ENCODE results near the gene MAP3K4. TPM values are rescaled to one million over a fixed set of nuclear protein-coding genes. Genes with fewer than 3 reads are reported as not detected.
"Not testable (repeated sequence)": the region's sequence is repeated elsewhere in the genome, so short reads cannot be mapped to it uniquely, and the experiment has no call there.

The MAP3K4 gene
- total and polyA plus RNA-seq, 4 experiments from 2014 or later = 5.7 to 90.1 (median 54.4) TPM

DNA sequence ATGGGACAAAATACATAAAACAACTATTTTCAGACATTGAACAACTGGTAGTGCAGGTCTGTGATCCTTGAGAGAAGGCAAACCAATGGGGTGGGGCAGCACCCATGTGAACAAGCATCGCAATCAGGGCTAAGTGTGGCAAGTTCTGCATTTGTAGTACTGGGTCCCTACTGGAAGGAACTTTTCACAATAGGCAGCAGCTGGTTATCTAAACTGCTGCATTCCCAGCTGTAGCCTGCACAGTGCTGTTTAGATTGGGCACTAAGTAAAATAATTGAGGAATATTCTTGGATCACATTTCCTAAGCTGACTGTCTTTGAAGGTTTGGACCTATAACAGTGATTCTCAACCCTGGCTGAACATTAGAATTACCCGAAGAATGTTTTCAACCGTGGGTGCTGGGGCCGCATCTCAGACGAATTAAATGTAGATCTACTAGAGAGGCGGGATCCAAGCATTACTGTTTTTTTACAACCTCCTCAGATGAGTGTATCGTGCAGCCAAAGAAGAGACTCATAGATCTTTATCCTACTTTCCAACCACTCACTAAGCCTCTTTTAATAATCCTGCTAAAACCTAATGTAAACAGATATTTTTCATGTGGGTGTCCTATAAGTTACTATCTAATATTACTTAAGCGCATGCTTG, 12.4 kb upstream of the MAP3K4 start:
- H3K36me3 Mint-ChIP-seq = no peaks in the 10 kb centered on the region
- H3K9me3 Mint-ChIP-seq = peaks cover 2 to 16% (median 14%) of the 10 kb centered on the region in 8 donors
- no peaks in the 10 kb centered on the region for H3K4me1 Mint-ChIP-seq
- Histone ChIP-seq H3K27ac (ENCODE audit: low read depth, low read length) (no peak overlapping the region), H3K36me3 (ENCODE audit: insufficient read depth, low read length) (no peaks in the 10 kb centered on the region), H3K4me1 (ENCODE audit: insufficient read depth, low read length) (no peaks in the 10 kb centered on the region), H3K27me3 (ENCODE audit: insufficient read depth, low read length) (no peaks in the 10 kb centered on the region), H3K9me3 (ENCODE audit: control insufficient read depth in 1 of 2, low read length in 2 of 2) (peaks cover 0 to 8% of the 10 kb centered on the region in 2 donors), H3K4me3 (ENCODE audit: low read length in 2 of 2) (no peak overlapping the region)
- CTCF ChIA-PET (ENCODE audit: partially characterized antibody) = no interaction called here
- no peak for DNase-seq
- POLR2A ChIA-PET (ENCODE audit: partially characterized antibody) = no interaction called here
- no peak overlapping the region for H3K4me3 Mint-ChIP-seq
- H3K27ac Mint-ChIP-seq = no peak overlapping the region
- intact Hi-C loops (cut with micrococcal nuclease) = no loop called here
- peaks cover 0 to 3% of the 10 kb centered on the region in 2 donors for H3K27me3 Mint-ChIP-seq

DNA sequence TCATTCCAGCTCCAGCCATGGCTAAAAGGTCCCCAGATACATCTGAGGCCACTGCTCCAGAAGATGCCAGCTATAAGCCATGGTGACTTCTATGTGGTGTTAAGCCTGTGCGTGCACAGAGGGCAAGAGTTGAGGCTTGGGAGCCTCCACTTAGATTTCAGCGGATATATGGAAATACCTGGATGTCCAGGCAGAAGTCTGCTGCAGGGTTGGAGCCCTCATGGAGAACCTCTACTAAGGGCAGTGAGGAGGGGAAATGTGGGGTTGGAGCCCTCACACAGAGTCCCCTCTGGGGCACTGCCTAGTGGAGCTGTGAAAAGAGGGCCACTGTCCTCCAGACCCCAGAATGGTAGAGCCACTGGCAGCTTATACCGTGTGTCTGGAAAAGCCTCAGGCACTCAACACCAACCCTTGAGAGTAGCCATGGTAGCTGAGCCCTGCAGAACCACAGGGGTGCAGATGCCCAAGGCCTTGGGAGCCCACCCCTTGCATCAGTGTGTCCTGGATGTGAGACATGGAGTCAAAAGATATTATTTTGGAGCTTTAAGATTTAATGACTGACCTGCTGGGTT, 8.1 kb upstream of the MAP3K4 start:
- CTCF ChIA-PET (ENCODE audit: partially characterized antibody); H3K27me3 Mint-ChIP-seq; H3K4me3 ChIP-seq (ENCODE audit: low read length in 2 of 2); H3K36me3 Mint-ChIP-seq; POLR2A ChIA-PET (ENCODE audit: partially characterized antibody); H3K27me3 ChIP-seq (ENCODE audit: insufficient read depth, low read length); H3K36me3 ChIP-seq (ENCODE audit: insufficient read depth, low read length); DNase-seq; H3K27ac ChIP-seq (ENCODE audit: low read depth, low read length); H3K4me1 Mint-ChIP-seq; H3K27ac Mint-ChIP-seq; H3K9me3 ChIP-seq (ENCODE audit: control insufficient read depth in 1 of 2, low read length in 2 of 2); intact Hi-C loops (cut with micrococcal nuclease); H3K4me1 ChIP-seq (ENCODE audit: insufficient read depth, low read length); H3K4me3 Mint-ChIP-seq: not testable (repeated sequence)
- H3K9me3 Mint-ChIP-seq = peaks cover 2 to 27% (median 20%) of the 10 kb centered on the region in 8 donors

DNA sequence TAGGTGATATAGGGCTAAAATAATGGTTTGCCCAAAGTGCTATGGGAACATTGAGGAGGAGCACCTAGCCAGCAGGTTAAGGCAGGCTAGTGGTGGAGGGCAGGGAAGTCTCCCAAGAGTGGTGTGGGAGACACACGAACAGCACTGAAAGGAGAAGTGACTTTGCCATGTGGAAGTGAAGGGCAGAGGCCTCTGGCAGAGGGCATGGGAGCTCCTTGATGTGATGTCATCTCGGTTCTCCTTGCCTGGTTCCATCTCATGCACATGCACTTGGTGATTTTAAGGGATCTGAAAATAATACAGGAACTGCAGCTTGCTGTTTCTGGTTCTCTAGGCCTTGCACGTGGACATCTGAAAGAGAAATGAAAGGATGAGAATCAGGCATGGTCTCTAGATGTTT, 4.7 kb upstream of the MAP3K4 start:
- peaks cover 0 to 3% of the 10 kb centered on the region in 2 donors for H3K27me3 Mint-ChIP-seq
- no peak overlapping the region for H3K4me3 Mint-ChIP-seq
- H3K4me1 Mint-ChIP-seq = peaks cover 0 to 4% (median 3%) of the 10 kb centered on the region in 4 donors
- H3K27ac Mint-ChIP-seq = peak overlapping the region in 2 of 7 donors; percentile 1 to 41
- intact Hi-C loops (cut with micrococcal nuclease) = no loop called here
- no peak overlapping the region for H3K27ac ChIP-seq (ENCODE audit: low read depth, low read length)
- CTCF ChIA-PET (ENCODE audit: partially characterized antibody) = no interaction called here
- peaks cover 2 to 4% of the 10 kb centered on the region in 2 donors for H3K36me3 Mint-ChIP-seq
- no peaks in the 10 kb centered on the region for H3K27me3 ChIP-seq (ENCODE audit: insufficient read depth, low read length)
- no peak for DNase-seq
- POLR2A ChIA-PET (ENCODE audit: partially characterized antibody) = no interaction called here
- no peak overlapping the region for H3K4me3 ChIP-seq (ENCODE audit: low read length in 2 of 2)
- H3K36me3 ChIP-seq (ENCODE audit: insufficient read depth, low read length) = no peaks in the 10 kb centered on the region
- H3K9me3 Mint-ChIP-seq = peaks cover 2 to 27% (median 20%) of the 10 kb centered on the region in 8 donors
- peaks cover 0 to 8% of the 10 kb centered on the region in 2 donors for H3K9me3 ChIP-seq (ENCODE audit: control insufficient read depth in 1 of 2, low read length in 2 of 2)
- H3K4me1 ChIP-seq (ENCODE audit: insufficient read depth, low read length) = peaks cover 9% of the 10 kb centered on the region

DNA sequence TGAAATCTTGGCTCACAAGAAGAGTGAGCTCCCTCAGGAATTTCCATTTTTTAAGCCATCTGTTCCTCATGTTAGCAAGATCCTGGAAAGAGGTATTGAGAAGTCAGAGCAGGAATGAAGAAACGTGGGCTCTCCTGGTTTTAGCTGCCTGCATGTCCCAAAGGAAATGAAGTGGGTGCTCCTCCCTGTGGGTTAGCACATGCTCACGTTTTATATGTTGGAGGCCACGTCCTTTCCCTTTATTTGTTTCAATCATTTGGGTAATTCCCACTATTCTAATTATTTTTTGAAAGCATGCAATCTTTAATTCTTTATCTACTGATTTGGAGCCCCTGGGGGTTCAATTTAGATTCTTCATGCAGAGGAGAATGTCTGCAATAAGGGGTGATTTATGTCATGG, 4.3 kb upstream of the MAP3K4 start:
- H3K4me3 Mint-ChIP-seq = no peak overlapping the region
- DNase-seq = no peak
- POLR2A ChIA-PET (ENCODE audit: partially characterized antibody) = no interaction called here
- Histone ChIP-seq H3K9me3 (ENCODE audit: control insufficient read depth in 1 of 2, low read length in 2 of 2) (peaks cover 0 to 8% of the 10 kb centered on the region in 2 donors), H3K27ac (ENCODE audit: low read depth, low read length) (no peak overlapping the region), H3K27me3 (ENCODE audit: insufficient read depth, low read length) (no peaks in the 10 kb centered on the region), H3K4me3 (ENCODE audit: low read length in 2 of 2) (no peak overlapping the region), H3K36me3 (ENCODE audit: insufficient read depth, low read length) (no peaks in the 10 kb centered on the region), H3K4me1 (ENCODE audit: insufficient read depth, low read length) (peaks cover 9% of the 10 kb centered on the region)
- H3K27ac Mint-ChIP-seq = no peak overlapping the region
- peaks cover 4% of the 10 kb centered on the region in 2 donors for H3K36me3 Mint-ChIP-seq
- CTCF ChIA-PET (ENCODE audit: partially characterized antibody) = no interaction called here
- intact Hi-C loops (cut with micrococcal nuclease) = no loop called here
- H3K9me3 Mint-ChIP-seq = peaks cover 2 to 27% (median 20%) of the 10 kb centered on the region in 8 donors
- H3K4me1 Mint-ChIP-seq = peaks cover 2 to 4% (median 3%) of the 10 kb centered on the region in 4 donors
- H3K27me3 Mint-ChIP-seq = peaks cover 0 to 3% of the 10 kb centered on the region in 2 donors

DNA sequence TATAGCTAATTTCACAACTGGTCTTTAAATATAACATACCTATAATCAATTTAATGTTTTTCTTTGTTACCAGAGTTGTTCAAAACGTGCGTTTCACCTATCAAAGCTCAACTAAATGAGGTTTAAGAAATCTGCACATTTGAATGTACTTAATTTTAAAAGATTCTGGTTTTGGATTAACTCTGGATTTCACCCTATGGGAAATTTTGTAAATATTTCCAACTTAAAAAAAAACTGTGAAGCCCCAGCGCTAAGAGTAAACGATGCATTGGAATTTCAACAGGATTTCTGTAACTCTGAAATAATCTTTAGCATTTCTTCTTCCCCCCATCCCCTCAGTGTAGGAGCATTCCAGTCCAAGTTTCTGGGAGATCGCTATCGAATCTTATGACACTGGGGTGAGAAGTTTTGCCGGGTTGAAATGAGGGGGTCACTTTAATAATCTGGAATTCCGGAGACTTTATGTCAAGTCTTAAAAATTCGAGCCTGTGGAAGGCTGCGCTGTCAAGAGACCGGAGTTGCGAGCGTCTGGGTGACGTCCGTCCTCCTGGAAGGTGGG, 643 bp upstream of the MAP3K4 start:
- Histone ChIP-seq H3K27ac (ENCODE audit: low read depth, low read length) (peak overlapping the region; percentile 73), H3K27me3 (ENCODE audit: insufficient read depth, low read length) (no peaks in the 10 kb centered on the region), H3K4me1 (ENCODE audit: insufficient read depth, low read length) (peaks cover 35% of the 10 kb centered on the region), H3K4me3 (ENCODE audit: low read length in 2 of 2) (peak overlapping the region; percentile 24 to 89), H3K9me3 (ENCODE audit: control insufficient read depth in 1 of 2, low read length in 2 of 2) (no peaks in the 10 kb centered on the region), H3K36me3 (ENCODE audit: insufficient read depth, low read length) (no peaks in the 10 kb centered on the region)
- peaks cover 0 to 6% of the 10 kb centered on the region in 2 donors for H3K36me3 Mint-ChIP-seq
- no peak for DNase-seq
- H3K9me3 Mint-ChIP-seq = peaks cover 0 to 8% (median 1%) of the 10 kb centered on the region in 8 donors
- ChIA-PET POLR2A (ENCODE audit: partially characterized antibody) (interaction anchor here (1.0 to 3.7 kb wide), 7 partner anchors 60 to 283 kb away, joined by 3 to 35 read pairs (median 8); partner anchors contain the start of gene AGPAT4), CTCF (ENCODE audit: partially characterized antibody) (interaction anchor here (0.8 to 2.3 kb wide), 3 partner anchors 59 to 470 kb away, joined by 3 to 11 read pairs (median 3); no protein-coding TSS in a partner anchor)
- H3K27me3 Mint-ChIP-seq = no peaks in the 10 kb centered on the region
- H3K4me3 Mint-ChIP-seq = peak overlapping the region; percentile 87 to 97 (median 90)
- H3K27ac Mint-ChIP-seq = peak overlapping the region; percentile 81 to 99 (median 90)
- intact Hi-C loops (cut with micrococcal nuclease) = loop anchor here (5.0 kb wide), 1 partner anchor 259 kb away; no protein-coding TSS in a partner anchor
- peaks cover 25 to 38% (median 32%) of the 10 kb centered on the region in 4 donors for H3K4me1 Mint-ChIP-seq

DNA sequence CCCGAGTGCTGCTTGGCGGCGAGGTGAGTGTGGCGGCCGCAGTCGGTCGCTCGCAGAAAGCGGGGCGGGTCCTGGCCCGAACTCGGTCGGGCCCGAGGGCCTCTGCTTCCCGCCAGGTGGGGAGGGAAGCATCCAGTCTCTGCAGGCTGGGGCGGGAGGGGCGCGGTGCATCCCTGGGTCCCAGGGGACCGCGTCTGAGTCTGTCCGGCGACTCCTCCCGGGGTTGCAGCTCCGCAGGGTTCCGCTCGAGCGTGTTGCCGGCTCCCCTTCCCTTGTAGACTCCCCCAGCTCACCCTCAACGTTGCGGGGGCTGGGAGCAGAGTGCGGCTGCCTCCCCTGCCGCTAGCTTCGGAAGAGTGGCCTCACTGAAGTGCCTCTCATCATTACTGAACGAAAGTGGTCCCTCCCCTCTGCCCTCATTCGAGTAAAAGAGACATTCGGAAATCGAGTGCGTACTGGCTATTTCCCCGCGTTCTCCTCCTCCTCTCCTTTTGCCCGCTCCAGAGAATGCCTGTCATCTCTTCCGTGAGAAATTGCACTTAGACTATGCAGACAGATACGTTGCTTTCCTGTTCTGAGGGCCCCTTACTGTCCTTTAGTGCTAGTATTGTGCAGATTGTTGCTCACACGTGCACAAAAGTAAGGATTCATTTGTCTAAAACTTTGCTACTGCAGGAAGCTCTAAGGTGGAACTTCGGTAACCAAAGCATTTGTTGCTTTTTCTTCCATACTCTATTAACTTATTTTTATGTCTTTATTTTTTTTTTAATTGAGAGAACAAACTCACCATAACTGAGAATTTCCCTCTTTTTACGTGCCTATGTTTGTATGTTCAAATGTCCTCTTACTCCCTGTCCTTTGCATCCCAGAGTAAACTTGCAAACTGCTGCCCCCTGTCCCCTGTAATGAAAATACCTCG, 751 bp downstream of the MAP3K4 start:
- Mint-ChIP-seq H3K27ac (peak overlapping the region; percentile 96 to 99 (median 98)), H3K4me3 (peak overlapping the region; percentile 91 to 100 (median 97)), H3K4me1 (peaks cover 32 to 52% (median 42%) of the 10 kb centered on the region in 4 donors), H3K9me3 (peaks cover 0 to 3% (median 0%) of the 10 kb centered on the region in 8 donors), H3K36me3 (peaks cover 1 to 8% of the 10 kb centered on the region in 2 donors), H3K27me3 (no peaks in the 10 kb centered on the region)
- CTCF ChIA-PET (ENCODE audit: partially characterized antibody) = interaction anchor here (0.7 to 3.3 kb wide), 13 partner anchors 9 to 381 kb away, joined by 3 to 24 read pairs (median 3); no protein-coding TSS in a partner anchor
- intact Hi-C loops (cut with micrococcal nuclease) = loop anchor here (1.0 to 5.0 kb wide), 5 partner anchors 62 to 378 kb away; partner anchors contain the start of gene AGPAT4
- H3K27me3 ChIP-seq (ENCODE audit: insufficient read depth, low read length) = no peaks in the 10 kb centered on the region
- H3K4me1 ChIP-seq (ENCODE audit: insufficient read depth, low read length) = peaks cover 45% of the 10 kb centered on the region
- H3K27ac ChIP-seq (ENCODE audit: low read depth, low read length) = peak overlapping the region; percentile 73
- POLR2A ChIA-PET (ENCODE audit: partially characterized antibody) = interaction anchor here (0.6 to 3.7 kb wide), 13 partner anchors 14 to 281 kb away, joined by 3 to 35 read pairs (median 7); partner anchors contain the start of gene AGPAT4
- no peaks in the 10 kb centered on the region for H3K36me3 ChIP-seq (ENCODE audit: insufficient read depth, low read length)
- H3K4me3 ChIP-seq (ENCODE audit: low read length in 2 of 2) = peak overlapping the region; percentile 85 to 89
- DNase-seq = peak; percentile 32 to 77 (median 63)
- H3K9me3 ChIP-seq (ENCODE audit: control insufficient read depth in 1 of 2, low read length in 2 of 2) = no peaks in the 10 kb centered on the region

Data from CD4-positive, alpha-beta memory T cell (primary cell).